ENCODE results near the gene KLRK1. TPM values are rescaled to one million over a fixed set of nuclear protein-coding genes. Genes with fewer than 3 reads are reported as not detected.
"Not testable (repeated sequence)": the region's sequence is repeated elsewhere in the genome, so short reads cannot be mapped to it uniquely, and the experiment has no call there.

Gene KLRK1
- polyA plus RNA-seq, 1 of the 3 experiments (the other 2 are of a cell fraction): not detected

DNA sequence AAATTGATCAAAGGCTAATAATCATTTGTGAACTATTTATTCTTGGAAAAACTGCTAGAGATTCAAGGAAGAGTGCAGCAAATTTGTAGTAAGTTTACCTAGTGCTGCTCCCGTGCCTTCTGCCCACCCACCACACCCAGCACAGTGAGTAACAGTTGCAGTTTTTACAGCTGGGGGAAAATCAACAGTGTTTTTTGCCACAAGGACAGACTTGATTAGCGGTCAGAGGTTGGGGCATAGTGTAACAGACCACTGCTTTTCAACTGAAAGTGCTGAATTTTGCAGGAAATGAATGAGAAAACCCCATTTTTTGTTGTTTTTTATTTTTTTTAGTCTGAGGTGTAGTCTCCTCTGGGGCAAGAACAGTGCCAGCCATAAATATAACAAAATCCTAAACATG lies 7.5 kb upstream of the KLRK1 start:
- Histone ChIP-seq H3K36me3 (replicated peaks in 1 of 2; ENCODE audit: control insufficient read depth in 1 of 2, insufficient read depth in 2 of 2, low read length in 1 of 2) (no peaks in the 10 kb centered on the region), H4K20me1 (ENCODE audit: insufficient read depth) (no peaks in the 10 kb centered on the region), H3K27me3 (ENCODE audit: insufficient read depth) (peaks cover 4% of the 10 kb centered on the region; the same call in 1 of the 2 replicates), H2AFZ (ENCODE audit: low read depth) (no peak overlapping the region), H3K27ac (ENCODE audit: low read depth in 2 of 2, low read length in 1 of 2) (no peak overlapping the region), H3K9me3 (no peaks in the 10 kb centered on the region), H3K4me3 (ENCODE audit: low read depth in 2 of 2, low read length in 1 of 2) (no peak overlapping the region), H3K4me2 (no peak overlapping the region), H3K4me1 (ENCODE audit: control insufficient read depth in 1 of 2, insufficient read depth in 2 of 2, low read depth in 1 of 2, low read length in 1 of 2) (no peaks in the 10 kb centered on the region), H3K79me2 (ENCODE audit: insufficient read depth) (no peaks in the 10 kb centered on the region), H3K9me2 (no peaks in the 10 kb centered on the region), H3F3A (replicated peaks; ENCODE audit: insufficient read depth) (no peaks in the 10 kb centered on the region), H3K9ac (no peak overlapping the region)
- ChIA-PET CTCF (no interaction called here), POLR2A (no interaction called here)
- WGBS (ENCODE audit: low lambda C conversion rate): 0% methylated on average over 2 of the region's 2 CpGs
- no peak for DNase-seq
- TF ChIP-seq FOXJ3 (CRISPR knock-in tag; IDR thresholded peaks at IDR 0.05): no peak

DNA sequence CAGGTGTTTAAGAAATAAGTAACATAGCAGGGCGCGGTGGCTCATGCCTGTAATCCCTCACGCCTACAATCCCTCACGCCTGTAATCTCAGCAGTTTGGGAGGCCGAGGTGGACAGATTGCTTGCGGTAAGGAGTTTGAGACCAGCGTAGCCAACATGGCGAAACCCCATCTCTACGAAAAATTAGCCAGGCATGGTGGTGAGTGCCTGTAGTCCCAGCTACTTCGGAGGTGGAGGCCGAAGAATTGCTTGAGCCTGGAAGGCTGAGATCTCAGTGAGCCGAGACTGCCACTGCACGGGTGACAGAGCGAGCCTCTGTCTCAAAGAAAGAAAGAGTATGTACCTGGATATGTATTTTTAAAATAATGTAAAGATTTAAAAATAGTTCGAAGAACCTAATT lies 6.3 kb upstream of the KLRK1 start:
- H2AFZ ChIP-seq (ENCODE audit: low read depth); POLR2A ChIA-PET; H3K4me1 ChIP-seq (ENCODE audit: control insufficient read depth in 1 of 2, insufficient read depth in 2 of 2, low read depth in 1 of 2, low read length in 1 of 2); H4K20me1 ChIP-seq (ENCODE audit: insufficient read depth); CTCF ChIA-PET; H3K27ac ChIP-seq (ENCODE audit: low read depth in 2 of 2, low read length in 1 of 2); H3K36me3 ChIP-seq (replicated peaks in 1 of 2; ENCODE audit: control insufficient read depth in 1 of 2, insufficient read depth in 2 of 2, low read length in 1 of 2); H3K4me2 ChIP-seq; H3F3A ChIP-seq (replicated peaks; ENCODE audit: insufficient read depth); DNase-seq; H3K9me2 ChIP-seq; H3K9ac ChIP-seq; H3K4me3 ChIP-seq (ENCODE audit: low read depth in 2 of 2, low read length in 1 of 2); H3K27me3 ChIP-seq (ENCODE audit: insufficient read depth); H3K79me2 ChIP-seq (ENCODE audit: insufficient read depth); H3K9me3 ChIP-seq: not testable (repeated sequence)
- 24% methylated on average over 15 of the region's 15 CpGs for WGBS (ENCODE audit: low lambda C conversion rate)

DNA sequence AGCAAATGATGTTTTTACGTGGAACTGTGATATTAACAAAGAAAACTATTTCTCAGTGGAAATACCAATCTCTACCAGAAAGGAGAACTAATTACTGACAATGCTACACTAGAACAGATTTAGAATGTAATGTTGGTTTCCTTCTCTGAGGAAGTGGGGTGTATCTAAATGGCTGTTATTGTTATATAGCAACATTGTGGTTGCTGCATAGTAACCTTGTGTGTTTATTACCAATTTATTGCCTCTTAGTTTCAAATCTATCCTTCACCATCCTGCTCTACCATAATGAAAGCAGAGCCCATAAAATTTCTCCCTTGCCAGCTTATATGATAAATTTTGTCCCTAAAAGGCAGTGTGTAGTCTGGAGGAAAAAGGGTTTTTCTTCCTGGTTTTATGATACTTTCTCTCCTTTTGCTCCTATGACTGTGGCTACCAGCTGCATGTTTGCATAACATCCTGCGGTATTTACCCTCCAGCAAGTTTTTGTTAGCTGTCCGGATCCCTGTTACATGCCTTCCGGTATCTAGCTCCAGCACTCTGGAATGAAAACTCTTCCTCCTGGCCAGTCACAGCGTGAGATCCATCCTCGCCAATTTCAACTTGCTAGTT lies 5.7 kb upstream of the KLRK1 start:
- Histone ChIP-seq H3K4me1 (ENCODE audit: control insufficient read depth in 1 of 2, insufficient read depth in 2 of 2, low read depth in 1 of 2, low read length in 1 of 2) (no peaks in the 10 kb centered on the region), H2AFZ (ENCODE audit: low read depth) (no peak overlapping the region), H4K20me1 (ENCODE audit: insufficient read depth) (no peaks in the 10 kb centered on the region), H3K9ac (no peak overlapping the region), H3K79me2 (ENCODE audit: insufficient read depth) (no peaks in the 10 kb centered on the region), H3K9me2 (no peaks in the 10 kb centered on the region), H3K4me3 (ENCODE audit: low read depth in 2 of 2, low read length in 1 of 2) (no peak overlapping the region), H3K9me3 (no peaks in the 10 kb centered on the region), H3F3A (replicated peaks; ENCODE audit: insufficient read depth) (no peaks in the 10 kb centered on the region), H3K27ac (ENCODE audit: low read depth in 2 of 2, low read length in 1 of 2) (no peak overlapping the region), H3K36me3 (replicated peaks in 1 of 2; ENCODE audit: control insufficient read depth in 1 of 2, insufficient read depth in 2 of 2, low read length in 1 of 2) (no peaks in the 10 kb centered on the region), H3K27me3 (ENCODE audit: insufficient read depth) (peaks cover 4% of the 10 kb centered on the region; the same call in 1 of the 2 replicates), H3K4me2 (no peak overlapping the region)
- no peak for DNase-seq
- ChIA-PET CTCF (interaction anchor here (0.6 kb wide), 1 partner anchor 9 kb away, joined by 3 read pairs; no protein-coding TSS in a partner anchor), POLR2A (no interaction called here)
- 2% methylated on average over 6 of the region's 6 CpGs for WGBS (ENCODE audit: low lambda C conversion rate)
- TF ChIP-seq FOXJ3 (CRISPR knock-in tag; IDR thresholded peaks at IDR 0.05) (no peak), RXRA (IDR thresholded peaks at IDR 0.05; ENCODE audit: borderline replicate concordance, low read depth) (no peak), RAD21 (IDR thresholded peaks at IDR 0.05; ENCODE audit: low read length) (no peak), EP300 (IDR thresholded peaks at IDR 0.05; ENCODE audit: borderline replicate concordance in 1 of 2, low read depth in 1 of 2, low read length in 1 of 2) (no peak), GATA2 (CRISPR knock-in tag; IDR thresholded peaks at IDR 0.05) (no peak), TAF1 (IDR thresholded peaks at IDR 0.05; ENCODE audit: borderline replicate concordance, low read depth, low read length) (no peak), NRF1 (IDR thresholded peaks at IDR 0.05; ENCODE audit: low read depth, low read length) (no peak), FOXM1 (IDR thresholded peaks at IDR 0.05; ENCODE audit: low read depth) (no peak), SMC3 (IDR thresholded peaks at IDR 0.05; ENCODE audit: low read depth, low read length) (no peak), YY1 (IDR thresholded peaks at IDR 0.05; ENCODE audit: low read depth) (no peak), NFIC (IDR thresholded peaks at IDR 0.05; ENCODE audit: borderline replicate concordance) (no peak), CHD2 (IDR thresholded peaks at IDR 0.05; ENCODE audit: low read length, partially characterized antibody) (no peak), RFX5 (IDR thresholded peaks at IDR 0.05; ENCODE audit: low read length) (no peak), GABPA (IDR thresholded peaks at IDR 0.05; ENCODE audit: low read depth) (no peak)
- TF ChIP-seq, protein P1, sequence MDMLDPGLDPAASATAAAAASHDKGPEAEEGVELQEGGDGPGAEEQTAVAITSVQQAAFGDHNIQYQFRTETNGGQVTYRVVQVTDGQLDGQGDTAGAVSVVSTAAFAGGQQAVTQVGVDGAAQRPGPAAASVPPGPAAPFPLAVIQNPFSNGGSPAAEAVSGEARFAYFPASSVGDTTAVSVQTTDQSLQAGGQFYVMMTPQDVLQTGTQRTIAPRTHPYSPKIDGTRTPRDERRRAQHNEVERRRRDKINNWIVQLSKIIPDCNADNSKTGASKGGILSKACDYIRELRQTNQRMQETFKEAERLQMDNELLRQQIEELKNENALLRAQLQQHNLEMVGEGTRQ (IDR thresholded peaks at IDR 0.05; ENCODE audit: borderline replicate concordance, low read depth, low read length): no peak
- TF ChIP-seq, protein P2, sequence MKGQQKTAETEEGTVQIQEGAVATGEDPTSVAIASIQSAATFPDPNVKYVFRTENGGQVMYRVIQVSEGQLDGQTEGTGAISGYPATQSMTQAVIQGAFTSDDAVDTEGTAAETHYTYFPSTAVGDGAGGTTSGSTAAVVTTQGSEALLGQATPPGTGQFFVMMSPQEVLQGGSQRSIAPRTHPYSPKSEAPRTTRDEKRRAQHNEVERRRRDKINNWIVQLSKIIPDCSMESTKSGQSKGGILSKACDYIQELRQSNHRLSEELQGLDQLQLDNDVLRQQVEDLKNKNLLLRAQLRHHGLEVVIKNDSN (IDR thresholded peaks at IDR 0.05; ENCODE audit: borderline replicate concordance, low read depth): no peak
- TF ChIP-seq, protein P3, sequence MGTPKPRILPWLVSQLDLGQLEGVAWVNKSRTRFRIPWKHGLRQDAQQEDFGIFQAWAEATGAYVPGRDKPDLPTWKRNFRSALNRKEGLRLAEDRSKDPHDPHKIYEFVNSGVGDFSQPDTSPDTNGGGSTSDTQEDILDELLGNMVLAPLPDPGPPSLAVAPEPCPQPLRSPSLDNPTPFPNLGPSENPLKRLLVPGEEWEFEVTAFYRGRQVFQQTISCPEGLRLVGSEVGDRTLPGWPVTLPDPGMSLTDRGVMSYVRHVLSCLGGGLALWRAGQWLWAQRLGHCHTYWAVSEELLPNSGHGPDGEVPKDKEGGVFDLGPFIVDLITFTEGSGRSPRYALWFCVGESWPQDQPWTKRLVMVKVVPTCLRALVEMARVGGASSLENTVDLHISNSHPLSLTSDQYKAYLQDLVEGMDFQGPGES (IDR thresholded peaks at IDR 0.05; ENCODE audit: low read depth, low read length): no peak
- TF ChIP-seq, protein P4, sequence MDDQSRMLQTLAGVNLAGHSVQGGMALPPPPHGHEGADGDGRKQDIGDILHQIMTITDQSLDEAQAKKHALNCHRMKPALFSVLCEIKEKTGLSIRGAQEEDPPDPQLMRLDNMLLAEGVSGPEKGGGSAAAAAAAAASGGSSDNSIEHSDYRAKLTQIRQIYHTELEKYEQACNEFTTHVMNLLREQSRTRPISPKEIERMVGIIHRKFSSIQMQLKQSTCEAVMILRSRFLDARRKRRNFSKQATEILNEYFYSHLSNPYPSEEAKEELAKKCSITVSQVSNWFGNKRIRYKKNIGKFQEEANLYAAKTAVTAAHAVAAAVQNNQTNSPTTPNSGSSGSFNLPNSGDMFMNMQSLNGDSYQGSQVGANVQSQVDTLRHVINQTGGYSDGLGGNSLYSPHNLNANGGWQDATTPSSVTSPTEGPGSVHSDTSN (IDR thresholded peaks at IDR 0.05): no peak
- TF ChIP-seq, protein P5, sequence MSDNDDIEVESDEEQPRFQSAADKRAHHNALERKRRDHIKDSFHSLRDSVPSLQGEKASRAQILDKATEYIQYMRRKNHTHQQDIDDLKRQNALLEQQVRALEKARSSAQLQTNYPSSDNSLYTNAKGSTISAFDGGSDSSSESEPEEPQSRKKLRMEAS (IDR thresholded peaks at IDR 0.05; ENCODE audit: low read depth): no peak

All from SK-N-SH (cell line).